GM21526 (cell line): ENCODE results near the gene LRRC25.
"Not testable (repeated sequence)": the region's sequence is repeated elsewhere in the genome, so short reads cannot be mapped to it uniquely, and the experiment has no call there.

Experiments used
- ATAC-seq: cut with Tn5 transposase; IDR thresholded peaks from one replicate; pipeline ENCODE4 v1.9.1; 2021; ENCODE audit warnings: moderate library complexity; ENCODE audit not compliant: unreplicated experiment, low FRiP score

Gene LRRC25

DNA sequence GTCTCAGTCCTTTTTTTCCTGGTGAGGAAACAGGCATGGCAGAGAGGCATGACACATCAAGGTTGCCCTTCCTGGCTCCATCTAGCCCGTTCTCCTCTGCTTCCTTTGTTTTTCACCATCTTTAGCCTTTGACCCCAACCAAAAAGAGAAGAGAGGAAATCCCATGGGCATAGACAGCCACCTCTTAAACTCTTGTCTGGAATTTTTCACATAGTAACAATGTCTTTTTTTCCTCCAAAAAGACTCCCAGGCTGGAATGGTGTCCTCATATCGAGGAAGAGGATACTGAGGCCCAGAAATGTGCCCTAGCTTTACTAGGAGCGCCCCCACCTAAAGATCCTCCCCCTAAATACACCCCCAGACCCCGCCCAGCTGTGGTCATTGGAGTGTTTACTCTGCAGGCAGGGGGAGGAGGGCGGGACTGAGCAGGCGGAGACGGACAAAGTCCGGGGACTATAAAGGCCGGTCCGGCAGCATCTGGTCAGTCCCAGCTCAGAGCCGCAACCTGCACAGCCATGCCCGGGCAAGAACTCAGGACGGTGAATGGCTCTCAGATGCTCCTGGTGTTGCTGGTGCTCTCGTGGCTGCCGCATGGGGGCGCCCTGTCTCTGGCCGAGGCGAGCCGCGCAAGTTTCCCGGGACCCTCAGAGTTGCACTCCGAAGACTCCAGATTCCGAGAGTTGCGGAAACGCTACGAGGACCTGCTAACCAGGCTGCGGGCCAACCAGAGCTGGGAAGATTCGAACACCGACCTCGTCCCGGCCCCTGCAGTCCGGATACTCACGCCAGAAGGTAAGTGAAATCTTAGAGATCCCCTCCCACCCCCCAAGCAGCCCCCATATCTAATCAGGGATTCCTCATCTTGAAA, 11.5 kb downstream of the LRRC25 start, which contains the start of gene GDF15:
TSS of gene GDF15 (plus strand) at position 484 of the 868 bp plus-strand sequence. CDS start at position 516, 32 bp downstream.
- no peak for ATAC-seq

DNA sequence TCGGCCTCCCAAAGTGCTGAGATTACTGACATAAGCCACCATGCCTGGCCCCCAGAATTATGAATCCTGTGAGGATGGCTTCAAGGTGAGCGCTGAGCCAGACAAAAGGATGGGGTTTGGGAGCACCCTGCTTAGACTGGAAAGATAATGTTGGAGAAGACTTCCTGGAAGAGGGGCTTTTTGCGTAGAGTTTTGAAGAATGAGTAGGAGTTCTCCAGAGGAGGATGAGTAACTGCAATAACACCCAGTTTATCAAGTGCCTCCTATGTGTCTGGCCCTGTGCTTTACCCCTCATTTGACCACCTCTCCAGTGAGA, 12.1 kb downstream of the LRRC25 start:
- no peak for ATAC-seq

DNA sequence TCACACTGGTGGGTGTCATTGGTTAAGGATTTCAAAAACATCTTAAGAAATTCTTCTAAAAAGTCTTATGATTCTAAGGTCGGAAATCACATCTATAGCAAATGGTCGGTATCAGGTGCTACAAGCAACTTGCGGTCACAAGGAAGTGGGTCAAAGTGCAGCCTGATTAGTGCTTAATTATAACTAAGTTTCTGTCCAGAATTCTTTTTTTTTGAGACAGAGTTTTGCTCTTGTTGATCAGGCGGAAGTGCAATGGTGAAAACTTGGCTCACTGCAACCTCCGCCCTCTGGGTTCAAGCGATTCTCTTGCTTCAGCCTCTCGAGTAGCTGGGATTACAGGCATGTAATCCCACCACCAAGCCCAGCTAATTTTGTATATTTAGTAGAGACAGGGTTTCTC, 12.6 kb downstream of the LRRC25 start:
- no peak for ATAC-seq

DNA sequence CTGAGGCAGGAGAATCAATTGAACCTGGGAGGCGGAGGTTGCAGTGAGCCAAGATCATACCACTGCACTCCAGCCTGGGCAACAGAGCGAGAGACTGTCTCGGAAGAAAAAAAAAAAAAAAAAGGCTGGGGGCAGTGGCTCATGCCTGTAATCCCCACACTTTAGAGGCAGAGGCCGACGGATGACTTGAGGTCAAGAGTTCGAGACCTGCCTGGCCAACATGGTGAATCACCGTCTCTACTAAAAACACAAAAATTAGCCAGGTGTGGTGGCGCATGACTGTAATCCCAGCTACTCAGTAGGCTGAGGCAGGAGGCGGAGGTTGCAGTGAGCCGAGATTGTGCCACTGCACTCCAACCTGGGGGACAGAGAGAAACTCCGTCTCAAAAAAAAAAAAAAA, 13.8 kb downstream of the LRRC25 start:
- not testable (repeated sequence) for ATAC-seq

GRCh38 chr19:18380843-18381242, 16.6 kb downstream of the LRRC25 start:
- ATAC-seq: no peak

GRCh38 chr19:18379803-18380747, 17.3 kb downstream of the LRRC25 start:
- ATAC-seq: no peak

GRCh38 chr19:18377026-18377425, 20.4 kb downstream of the LRRC25 start:
- ATAC-seq: no peak

GRCh38 chr19:18373892-18374629, 23.4 kb downstream of the LRRC25 start:
- no peak for ATAC-seq

DNA sequence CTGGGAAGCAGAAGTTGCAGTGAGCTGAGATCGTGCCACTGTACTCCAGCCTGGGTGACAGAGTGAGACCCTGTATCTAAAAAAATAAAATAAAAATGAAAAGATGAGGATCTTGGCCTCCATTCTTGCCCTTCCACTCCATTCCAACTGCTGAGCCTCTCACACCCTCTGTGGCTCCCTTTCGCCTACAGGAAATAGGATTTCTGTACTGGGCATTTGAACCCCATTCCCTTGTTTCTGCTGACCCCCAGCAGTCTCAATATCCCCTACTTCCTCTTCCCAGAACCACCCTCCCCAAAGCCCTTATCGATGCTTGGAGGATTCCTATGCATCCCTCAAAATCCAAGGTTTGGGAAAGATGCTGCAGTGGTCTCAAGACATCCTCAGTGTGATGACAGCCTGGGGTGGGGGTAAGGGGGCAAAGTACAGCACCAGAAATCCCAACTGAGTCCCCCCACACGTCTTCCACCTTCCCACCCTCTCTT, 24.0 kb downstream of the LRRC25 start:
- ATAC-seq: no peak

GRCh38 chr19:18368504-18369222, 28.8 kb downstream of the LRRC25 start:
- no peak for ATAC-seq

DNA sequence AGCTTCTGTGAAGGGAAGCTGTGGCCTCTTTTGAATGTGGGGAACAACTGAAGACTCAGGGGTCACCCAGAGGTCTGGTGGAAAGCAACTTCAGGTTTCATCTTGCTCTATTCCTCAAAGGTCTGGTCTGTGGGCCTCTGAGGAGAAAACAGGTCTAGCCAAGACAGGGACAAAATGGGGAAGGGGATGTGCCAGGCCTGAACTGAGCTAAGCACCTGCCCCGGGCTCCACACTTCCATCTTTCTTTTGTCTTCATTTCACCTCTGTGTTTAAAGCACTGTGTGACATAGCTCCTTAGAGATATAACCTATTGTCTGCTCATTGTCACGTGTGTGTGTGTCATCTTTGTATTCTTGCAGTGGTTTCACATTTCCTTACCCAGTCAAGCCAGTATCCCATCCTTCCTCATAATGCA, 31.4 kb downstream of the LRRC25 start:
- no peak for ATAC-seq

DNA sequence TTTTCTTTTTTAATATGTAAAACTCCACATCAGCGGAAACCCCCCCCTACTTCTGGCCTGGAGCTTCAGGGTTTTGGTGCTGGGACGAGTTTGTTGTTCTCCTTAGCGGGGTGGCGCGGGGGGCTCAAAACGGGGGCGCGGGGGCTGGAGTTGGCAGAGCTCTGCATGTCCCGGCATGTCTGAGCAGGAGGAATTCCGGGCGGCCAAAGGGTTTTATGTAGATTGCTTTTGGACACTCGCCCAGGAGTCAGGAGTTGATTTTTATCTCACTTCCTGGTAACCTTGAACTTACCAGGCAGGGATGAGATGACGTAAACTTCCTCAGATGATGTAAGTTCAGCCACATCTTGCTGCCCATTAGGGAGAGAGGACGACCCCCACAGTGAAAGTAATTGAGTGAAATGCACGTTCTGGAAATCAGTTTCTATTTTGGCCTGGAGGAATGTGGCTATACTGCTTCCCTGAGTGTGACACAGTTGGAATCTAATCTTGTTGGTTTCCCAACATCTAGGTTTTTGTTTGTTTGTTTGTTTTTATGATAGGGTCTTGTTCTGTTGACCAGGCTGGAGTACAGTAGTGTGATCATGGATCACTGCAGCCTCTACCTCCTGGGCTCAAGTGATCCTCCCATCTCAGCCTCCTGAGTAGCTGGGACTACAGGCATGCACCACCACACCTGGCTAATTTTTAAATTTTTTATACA, 32.4 kb downstream of the LRRC25 start:
- no peak for ATAC-seq

DNA sequence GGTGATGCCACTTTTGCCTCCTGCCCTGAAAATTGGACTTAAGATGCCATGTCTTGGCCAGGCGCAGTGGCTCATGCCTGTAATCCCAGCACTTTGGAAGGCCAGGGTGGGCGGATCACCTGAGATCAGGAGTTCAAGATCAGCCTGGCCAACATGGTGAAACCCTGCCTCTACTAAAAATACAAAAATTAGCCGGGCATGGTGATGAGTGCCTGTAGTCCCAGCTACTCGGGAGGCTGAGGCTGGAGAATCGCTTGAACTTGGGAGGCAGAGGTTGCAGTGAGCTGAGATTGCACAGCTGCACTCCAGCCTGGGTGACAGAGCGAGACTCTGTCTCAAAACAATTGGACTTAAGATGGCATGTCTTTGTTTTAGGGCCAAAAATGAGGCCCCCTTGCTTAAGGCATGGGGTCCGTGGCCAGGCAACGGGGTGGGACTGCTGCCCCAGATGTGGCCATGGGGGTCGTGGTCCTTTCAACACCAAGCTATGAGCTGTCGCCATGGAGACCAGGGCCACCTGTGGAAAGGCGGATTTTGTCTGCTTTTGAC, 33.1 kb downstream of the LRRC25 start:
- ATAC-seq: not testable (repeated sequence)

DNA sequence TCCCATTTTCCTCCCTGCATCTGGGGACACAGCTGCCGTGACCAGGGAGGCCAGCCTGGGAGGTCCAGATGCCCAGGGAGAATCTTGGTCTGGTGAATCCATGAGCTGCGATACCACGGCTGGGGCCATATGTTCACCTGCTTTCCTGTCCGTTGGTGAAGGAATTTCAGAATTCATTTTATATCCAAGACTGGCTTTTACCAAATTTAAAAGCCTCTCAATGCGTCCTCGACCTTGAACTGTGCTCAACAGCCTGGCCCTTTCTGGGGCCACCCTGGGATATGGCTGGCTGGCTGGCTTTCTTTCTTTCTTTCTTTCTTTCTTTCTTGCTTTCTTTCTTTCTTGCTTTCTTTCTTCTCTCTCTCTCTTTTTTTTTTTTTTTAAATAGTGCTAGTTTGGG, 33.6 kb downstream of the LRRC25 start:
- no peak for ATAC-seq

DNA sequence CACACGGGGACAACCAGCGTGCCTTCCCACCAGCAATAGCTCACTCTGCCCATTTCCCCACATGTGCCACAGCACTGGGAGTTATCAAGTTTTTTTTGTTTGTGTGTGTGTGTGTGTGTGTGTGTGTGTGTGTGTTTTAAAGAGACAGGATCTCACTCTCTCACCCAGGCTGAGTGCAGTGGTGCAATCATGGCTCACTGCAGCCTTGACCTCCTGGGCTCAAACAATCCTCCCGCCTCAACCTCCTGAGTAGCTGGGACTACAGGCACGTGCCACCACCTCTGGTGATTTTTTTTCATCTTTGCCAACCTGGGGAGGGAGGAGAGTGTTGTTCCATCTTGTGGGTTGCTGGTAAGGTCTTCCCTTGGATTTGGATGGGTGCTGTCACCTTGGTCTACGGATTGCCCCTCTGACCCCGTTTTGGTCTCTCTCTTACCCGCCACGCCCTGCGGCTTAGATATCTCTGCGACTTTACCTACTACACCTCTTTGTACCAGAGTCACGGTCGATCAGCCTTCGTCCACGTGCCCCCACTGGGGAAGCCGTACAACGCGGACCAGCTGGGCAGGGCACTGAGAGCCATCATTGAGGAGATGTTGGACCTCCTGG, 34.4 kb downstream of the LRRC25 start:
- no peak for ATAC-seq

DNA sequence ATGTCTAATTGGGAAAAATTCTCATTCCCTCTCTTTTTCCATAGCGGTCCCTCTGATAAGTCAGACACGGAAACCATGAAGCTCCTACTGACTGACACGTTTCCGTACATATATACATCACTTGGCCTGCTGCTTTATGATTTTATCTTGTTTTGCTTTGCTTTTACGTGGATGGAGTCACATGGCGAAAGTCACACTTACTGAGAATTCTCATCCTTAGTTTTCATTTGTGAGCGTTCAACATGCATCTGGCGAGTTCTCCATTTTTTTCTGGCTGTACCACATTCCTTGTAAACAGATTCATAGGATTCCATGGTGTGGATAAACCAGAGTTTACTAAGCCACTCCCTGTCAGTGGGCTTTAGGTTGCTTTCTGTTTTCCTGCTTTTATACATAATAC, 35.8 kb downstream of the LRRC25 start:
- no peak for ATAC-seq

DNA sequence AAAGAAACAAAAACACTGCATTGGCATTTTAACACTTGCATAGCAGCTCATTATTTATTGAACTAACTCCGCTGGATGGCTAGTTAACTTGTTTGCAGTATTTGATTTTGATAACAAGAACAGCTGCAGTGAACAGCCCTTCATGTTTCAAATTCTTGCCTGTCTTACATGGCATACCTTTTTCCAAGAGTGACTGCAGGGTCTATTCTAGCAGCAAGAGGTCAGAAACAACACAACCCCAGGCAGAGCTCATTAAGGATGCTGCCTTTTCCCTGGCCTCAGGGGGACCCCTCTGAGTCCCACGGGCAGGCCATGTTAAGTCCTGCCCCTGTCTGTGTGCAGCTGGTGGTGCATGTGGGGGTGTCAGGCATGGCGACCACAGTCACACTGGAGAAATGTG, 40.4 kb downstream of the LRRC25 start:
- ATAC-seq: no peak

- ATAC-seq: not testable (repeated sequence)
Observed at GRCh38 chr19:18354743-18355142, 42.7 kb downstream of the LRRC25 start.
